Type B pancreatic cell (in vitro differentiated cells): ENCODE measurements around the gene PRIM2. TPM values are rescaled to one million over a fixed set of nuclear protein-coding genes. Genes with fewer than 3 reads are reported as not detected.
A peak's percentile ranks its signal among the peaks of the same experiment; 100 is the strongest.

Experiments used
- DNase-seq: peaks from one replicate; pipeline ENCODE4 v3.0.0; 2021; ENCODE audit warnings: mixed read lengths; ENCODE audit not compliant: unreplicated experiment; ENCODE audit errors: extremely low spot score
- H3K27ac Mint-ChIP-seq: 2 replicates; pipeline ENCODE4 v1.8.0; 2021; ENCODE audit warnings: mild to moderate bottlenecking, mixed read lengths
- H3K27me3 Mint-ChIP-seq: 2 replicates; pipeline ENCODE4 v1.8.0; 2021; ENCODE audit warnings: mixed read lengths
- H3K36me3 Mint-ChIP-seq: 2 replicates; pipeline ENCODE4 v1.8.0; 2021; ENCODE audit warnings: mixed read lengths
- H3K4me1 Mint-ChIP-seq: one replicate; pipeline ENCODE4 v1.8.0; 2021; ENCODE audit warnings: mixed read lengths; ENCODE audit not compliant: unreplicated experiment
- H3K4me3 Mint-ChIP-seq: 2 replicates; pipeline ENCODE4 v1.8.0; 2021; ENCODE audit warnings: mild to moderate bottlenecking, mixed read lengths
- H3K9me3 Mint-ChIP-seq: 2 replicates; pipeline ENCODE4 v1.8.0; 2021; ENCODE audit warnings: mixed read lengths
- CTCF ChIP-seq: fragments of 200-600 bp; sonication (generic); conservative IDR thresholded peaks from 2 replicates; pipeline ENCODE4 v1.5.0; 2021; ENCODE audit warnings: antibody characterized with exemption, mild to moderate bottlenecking
- total RNA-seq: library from RNA; stranded (reverse); gene quantifications from 2 replicates; pipeline ENCODE4 v1.2.1, GENCODE V29; 2021; ENCODE audit warnings: low replicate concordance

Gene PRIM2
- total RNA-seq, 1 donor from 2014 or later = 26.6 TPM

GRCh38 chr6:57312004-57312345 is 5.5 kb upstream of the PRIM2 start:
- no peak overlapping the region for H3K27ac Mint-ChIP-seq
- H3K27me3 Mint-ChIP-seq = no peaks in the 10 kb centered on the region
- DNase-seq = no peak
- H3K9me3 Mint-ChIP-seq = no peaks in the 10 kb centered on the region
- no peak for TF ChIP-seq CTCF
- H3K36me3 Mint-ChIP-seq = no peaks in the 10 kb centered on the region
- H3K4me1 Mint-ChIP-seq = peaks cover 5% of the 10 kb centered on the region
- no peak overlapping the region for H3K4me3 Mint-ChIP-seq

- H3K4me1 Mint-ChIP-seq = peaks cover 8% of the 10 kb centered on the region
- TF ChIP-seq CTCF = no peak
- H3K4me3 Mint-ChIP-seq = no peak overlapping the region
- no peaks in the 10 kb centered on the region for H3K9me3 Mint-ChIP-seq
- H3K27me3 Mint-ChIP-seq = no peaks in the 10 kb centered on the region
- no peak for DNase-seq
- H3K27ac Mint-ChIP-seq = peak overlapping the region; percentile 77
- no peaks in the 10 kb centered on the region for H3K36me3 Mint-ChIP-seq
These were observed 4.4 kb upstream of the PRIM2 start for GRCh38 chr6:57313009-57313408.

DNA sequence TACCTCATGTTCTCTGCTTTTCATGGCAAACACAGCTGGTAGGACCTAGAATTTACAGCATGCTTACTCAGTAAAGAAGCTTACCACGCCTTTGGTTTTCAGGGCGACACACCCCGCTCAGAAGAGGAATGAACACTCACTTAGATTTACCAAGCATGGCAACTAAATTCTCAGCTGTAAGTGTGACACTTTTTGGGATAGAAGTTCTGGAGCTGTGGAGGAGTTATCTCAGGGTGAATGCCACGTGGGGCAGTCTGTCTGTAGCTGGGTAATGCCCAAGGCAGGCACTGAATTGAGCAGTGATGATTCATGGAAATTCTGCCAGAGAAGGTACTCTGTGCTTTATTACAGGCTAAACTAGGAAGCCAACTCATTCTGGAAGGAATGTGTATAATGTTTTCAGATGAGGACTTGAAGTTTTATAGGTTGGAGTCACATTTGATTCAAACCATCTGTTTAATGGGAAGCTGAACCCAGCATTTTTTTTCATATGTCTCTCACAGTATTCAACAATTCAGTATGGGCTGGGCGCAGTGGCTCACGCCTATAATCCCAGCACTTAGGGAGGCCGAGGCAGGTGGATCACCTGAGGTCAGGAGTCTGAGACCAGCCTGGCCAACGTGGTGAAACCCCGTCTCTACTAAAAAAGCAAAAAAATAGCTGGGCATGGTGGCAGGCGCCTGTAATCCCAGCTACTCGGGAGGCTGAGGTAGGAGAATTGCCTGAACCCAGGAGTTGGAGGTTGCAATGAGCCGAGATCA is 3.5 kb upstream of the PRIM2 start:
- Mint-ChIP-seq H3K4me3 (no peak overlapping the region), H3K36me3 (peaks cover 3% of the 10 kb centered on the region), H3K27ac (peak overlapping the region; percentile 77), H3K9me3 (no peaks in the 10 kb centered on the region), H3K27me3 (no peaks in the 10 kb centered on the region), H3K4me1 (peaks cover 12% of the 10 kb centered on the region)
- TF ChIP-seq CTCF = no peak
- DNase-seq = no peak

DNA sequence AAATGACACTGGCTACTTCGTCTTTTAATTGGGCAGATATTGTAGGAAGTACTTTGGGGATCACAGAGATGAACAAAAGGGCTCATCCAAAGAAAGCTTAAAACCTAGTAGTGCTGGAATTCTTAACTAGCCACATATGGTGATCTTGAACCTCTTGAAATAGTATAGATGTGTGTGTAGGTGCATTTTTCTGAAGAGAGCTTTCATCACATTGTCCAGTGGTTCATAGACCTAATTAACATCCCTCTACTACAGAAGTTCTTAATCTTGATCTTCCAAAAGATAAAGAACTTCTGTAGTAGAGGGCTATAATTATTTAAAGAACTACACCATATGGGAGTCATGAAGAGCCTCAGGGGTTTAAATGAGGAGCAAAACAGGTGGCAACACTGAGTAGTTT is 2.3 kb upstream of the PRIM2 start:
- no peak for DNase-seq
- Mint-ChIP-seq H3K4me1 (peaks cover 20% of the 10 kb centered on the region), H3K27me3 (no peaks in the 10 kb centered on the region), H3K9me3 (no peaks in the 10 kb centered on the region), H3K4me3 (no peak overlapping the region), H3K27ac (no peak overlapping the region), H3K36me3 (peaks cover 12% of the 10 kb centered on the region)
- no peak for TF ChIP-seq CTCF

DNA sequence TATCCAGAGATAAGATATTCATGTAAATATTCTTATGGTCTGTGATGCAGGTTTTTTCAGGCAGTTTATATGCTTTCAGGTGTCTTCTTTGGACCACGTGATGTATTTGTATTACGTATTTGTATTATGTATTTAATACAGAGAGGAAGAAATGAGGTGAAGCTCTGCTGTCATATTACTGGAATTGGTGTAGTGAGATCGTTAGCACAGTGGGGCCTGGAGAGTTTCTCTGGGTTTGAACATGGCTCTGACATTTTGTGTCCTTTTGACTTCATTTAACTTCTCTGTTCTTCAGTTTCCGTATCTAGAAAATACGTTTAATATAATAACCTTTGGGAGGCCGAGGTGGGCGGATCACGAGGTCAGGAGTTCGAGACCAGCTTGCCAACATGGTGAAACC is 1.6 kb upstream of the PRIM2 start:
- Mint-ChIP-seq H3K36me3 (peaks cover 17% of the 10 kb centered on the region), H3K27me3 (no peaks in the 10 kb centered on the region), H3K4me1 (peaks cover 20% of the 10 kb centered on the region), H3K9me3 (no peaks in the 10 kb centered on the region), H3K4me3 (no peak overlapping the region), H3K27ac (no peak overlapping the region)
- TF ChIP-seq CTCF = no peak
- DNase-seq = no peak
